ENCODE results near the gene SERPINA12.
A peak's percentile ranks its signal among the peaks of the same experiment; 100 is the strongest.
"Not testable (repeated sequence)": the region's sequence is repeated elsewhere in the genome, so short reads cannot be mapped to it uniquely, and the experiment has no call there.

The SERPINA12 gene

GRCh38 chr14:94485944-94486841, 23.1 kb downstream of the SERPINA12 start:
- DNase-seq: peak; percentile 61

DNA sequence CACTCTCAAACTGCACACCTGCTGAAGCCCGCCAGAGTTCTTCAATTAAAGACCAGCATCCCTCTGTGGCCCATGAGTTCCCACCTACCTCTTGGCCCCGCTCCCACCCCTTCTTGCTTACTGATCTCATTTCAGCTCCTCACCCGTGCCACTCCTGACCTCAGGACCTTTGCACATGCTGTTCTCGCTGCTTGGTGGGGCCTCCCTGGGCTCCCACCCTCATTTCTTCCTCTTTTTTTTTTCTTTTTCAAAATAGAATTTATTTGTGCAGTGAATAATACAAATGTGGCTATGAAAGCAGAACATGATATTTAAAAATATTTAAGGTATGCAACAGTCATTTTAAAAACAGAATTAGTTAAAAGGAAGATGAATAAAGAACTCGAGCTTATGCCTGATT, 24.8 kb downstream of the SERPINA12 start:
- no peak for DNase-seq

DNA sequence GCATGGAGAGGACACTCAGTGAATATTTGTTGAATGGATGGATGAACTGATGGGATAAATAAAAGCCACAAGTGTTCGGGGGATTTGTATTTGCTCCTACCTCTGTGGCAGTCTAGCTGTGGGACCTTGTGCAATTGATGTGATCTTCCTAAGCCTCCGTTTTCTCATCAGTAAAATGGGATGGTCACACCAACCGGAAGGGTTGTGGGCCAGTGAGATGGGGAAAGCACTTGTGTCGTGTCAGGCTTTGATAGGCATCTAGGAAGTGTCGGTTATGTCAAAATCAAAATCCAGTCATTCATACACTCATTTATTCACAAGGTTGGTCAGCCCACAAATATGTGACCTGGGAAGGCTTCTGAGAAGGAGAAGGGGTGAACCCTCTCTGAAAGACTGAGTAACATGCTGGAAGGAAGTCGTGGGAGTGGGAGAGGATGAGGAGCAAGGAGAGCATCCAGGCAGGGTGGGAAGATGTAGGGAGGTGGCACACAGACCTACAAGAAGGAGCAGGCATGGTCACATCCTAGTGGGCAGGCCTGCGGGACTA, 25.5 kb downstream of the SERPINA12 start:
- DNase-seq: peak; percentile 17

DNA sequence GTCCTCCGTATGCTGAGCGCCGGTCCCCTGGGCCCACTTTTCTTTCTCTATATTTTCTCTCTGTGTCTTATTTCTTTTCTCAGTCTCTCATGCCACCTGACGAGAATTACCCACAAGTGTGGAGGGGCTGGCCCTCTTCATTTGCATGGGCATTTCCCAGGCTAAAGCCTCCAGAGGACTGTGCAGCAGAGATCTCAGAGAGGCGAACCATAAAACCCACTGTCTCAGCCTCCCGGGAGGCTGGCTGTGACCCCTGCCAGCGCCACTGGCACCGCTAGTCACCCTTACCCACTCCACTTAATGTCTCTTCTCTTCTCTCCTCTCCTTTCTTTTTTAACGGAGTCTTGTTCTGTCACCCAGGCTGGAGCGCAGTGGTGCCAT, 26.2 kb downstream of the SERPINA12 start:
- no peak for DNase-seq

DNA sequence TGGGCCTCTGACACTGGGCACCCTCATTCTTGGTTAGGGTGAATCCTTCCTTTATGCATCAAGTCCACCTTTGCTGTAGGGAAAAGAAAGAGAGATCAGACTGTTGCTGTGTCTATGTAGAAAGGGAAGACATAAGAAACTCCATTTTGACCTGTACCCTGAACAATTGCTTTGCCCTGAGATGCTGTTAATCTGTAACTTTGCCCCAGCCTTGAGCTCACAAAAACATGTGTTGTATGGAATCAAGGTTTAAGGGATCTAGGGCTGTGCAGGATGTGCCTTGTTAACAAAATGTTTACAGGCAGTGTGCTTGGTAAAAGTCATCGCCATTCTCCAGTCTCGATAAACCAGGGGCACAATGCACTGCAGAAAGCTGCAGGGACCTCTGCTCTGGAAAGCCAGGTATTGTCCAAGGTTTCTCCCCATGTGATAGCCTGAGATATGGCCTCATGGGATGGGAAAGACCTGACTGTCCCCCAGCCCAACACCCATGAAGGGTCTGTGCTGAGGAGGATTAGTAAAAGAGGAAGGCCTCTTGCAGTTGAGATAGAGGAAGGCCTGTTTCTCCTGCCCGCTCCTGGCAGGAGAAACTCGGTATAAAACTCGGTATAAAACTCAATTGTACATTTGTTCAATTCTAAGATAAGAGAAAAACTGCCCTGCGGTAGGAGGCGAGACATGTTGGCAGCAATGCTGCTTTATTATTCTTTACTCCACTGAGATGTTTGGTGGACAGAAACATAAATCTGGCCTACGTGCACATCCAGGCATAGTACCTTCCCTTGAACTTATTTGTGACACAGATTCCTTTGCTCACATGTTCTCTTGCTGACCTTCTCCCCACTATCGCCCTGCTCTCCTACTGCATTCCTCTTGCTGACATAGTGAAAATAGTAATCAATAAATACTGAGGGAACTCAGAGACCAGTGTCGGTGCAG, 26.9 kb downstream of the SERPINA12 start:
- not testable (repeated sequence) for DNase-seq

DNA sequence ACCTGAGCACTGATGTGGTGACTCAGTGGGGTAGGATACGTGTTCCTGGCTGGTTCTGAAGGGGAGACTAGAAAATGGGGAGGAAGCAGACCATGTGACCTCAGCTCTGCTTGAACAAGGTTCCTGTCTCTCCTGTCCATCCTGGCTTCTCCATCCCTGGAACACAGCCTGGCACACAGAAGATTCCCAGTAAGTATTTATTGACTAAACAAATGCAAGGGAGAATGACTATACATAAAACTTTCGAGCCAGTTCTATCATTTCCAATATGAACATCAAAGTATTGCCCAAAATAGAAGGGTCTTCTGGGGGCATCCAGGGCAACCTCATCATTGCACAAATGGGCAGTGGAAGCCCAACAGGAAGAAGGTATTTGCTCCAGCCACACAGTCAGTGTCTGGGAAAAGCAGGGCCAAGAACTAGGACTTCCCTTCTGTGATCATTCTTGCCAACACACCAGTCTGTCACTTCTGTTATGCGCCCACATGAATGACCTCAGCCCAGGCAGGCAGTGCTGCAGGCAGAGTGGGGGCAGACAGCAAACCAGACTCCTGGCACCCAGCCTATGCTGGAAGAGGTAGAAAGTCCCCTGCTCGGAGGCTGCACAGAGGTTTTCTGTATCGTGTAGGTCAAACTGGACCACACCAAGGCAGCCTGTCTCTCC, 27.7 kb downstream of the SERPINA12 start:
- peak; percentile 43 for DNase-seq

DNA sequence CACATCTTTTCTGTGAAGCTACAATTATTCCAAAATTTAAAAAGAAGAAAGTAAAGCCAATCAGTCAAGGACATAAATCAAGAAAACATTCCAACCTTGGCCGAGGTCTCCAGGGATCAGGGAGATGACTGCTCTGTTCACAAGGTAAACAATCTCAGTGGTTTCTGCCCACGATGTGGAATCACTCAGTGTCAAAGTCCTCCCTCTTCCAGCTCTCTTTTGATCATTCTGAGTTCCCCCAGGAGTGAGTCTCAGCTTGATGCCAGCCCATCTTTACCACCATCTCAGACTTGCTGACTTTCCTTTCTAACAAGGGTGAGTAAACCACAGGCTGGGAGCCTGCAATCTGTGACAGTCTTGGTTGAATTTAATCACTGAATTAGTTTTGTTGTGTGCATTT, 28.5 kb downstream of the SERPINA12 start:
- DNase-seq: peak; percentile 10

- no peak for DNase-seq
Observed at GRCh38 chr14:94478420-94478819, 30.8 kb downstream of the SERPINA12 start.

DNA sequence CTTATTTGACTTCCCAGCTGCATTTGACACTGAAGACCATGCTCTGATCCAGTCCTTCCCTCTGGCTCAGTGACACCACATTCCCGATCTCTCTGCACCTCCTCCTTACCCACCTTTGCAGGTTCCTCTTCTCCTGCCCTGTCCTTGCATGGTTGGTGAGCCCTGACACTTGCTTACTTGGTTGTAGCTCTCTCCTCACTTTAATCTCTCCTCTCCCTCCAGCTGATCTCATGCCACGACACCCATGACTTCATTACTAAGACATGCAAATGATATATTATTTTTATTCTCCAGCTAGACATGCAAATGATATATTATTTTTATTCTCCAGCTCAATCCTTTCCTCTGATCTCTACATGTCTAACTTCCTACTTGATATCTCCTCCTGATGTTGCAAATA, 33.2 kb downstream of the SERPINA12 start, which contains the start of gene SERPINA9:
TSS of gene SERPINA9 (minus strand) at position 175 of the 400 bp plus-strand sequence. CDS start 6,357 bp downstream, outside the sequence.
- DNase-seq: no peak

DNA sequence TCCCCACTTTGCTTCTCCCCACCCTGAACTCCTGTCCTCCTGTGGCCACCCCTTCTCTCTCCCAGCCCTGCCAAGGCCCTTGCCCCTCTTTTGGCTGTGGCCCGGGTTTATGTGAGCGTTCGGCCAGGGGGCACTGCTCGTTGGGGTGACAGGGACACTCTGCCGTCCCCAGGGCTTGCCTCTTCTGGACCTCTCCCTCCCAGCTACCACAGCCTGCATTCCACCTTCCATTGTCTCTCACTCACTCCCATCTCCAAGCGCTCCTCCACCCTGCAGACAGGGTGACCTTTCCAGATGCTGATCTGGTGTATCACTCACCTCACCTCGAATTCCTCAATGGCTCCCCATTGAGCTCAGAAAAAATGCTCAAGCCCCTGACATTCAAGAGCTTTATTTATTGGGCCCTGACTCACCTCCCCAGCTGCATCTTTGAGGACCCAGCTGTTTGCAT, 34.7 kb downstream of the SERPINA12 start:
- DNase-seq: peak; percentile 46

DNA sequence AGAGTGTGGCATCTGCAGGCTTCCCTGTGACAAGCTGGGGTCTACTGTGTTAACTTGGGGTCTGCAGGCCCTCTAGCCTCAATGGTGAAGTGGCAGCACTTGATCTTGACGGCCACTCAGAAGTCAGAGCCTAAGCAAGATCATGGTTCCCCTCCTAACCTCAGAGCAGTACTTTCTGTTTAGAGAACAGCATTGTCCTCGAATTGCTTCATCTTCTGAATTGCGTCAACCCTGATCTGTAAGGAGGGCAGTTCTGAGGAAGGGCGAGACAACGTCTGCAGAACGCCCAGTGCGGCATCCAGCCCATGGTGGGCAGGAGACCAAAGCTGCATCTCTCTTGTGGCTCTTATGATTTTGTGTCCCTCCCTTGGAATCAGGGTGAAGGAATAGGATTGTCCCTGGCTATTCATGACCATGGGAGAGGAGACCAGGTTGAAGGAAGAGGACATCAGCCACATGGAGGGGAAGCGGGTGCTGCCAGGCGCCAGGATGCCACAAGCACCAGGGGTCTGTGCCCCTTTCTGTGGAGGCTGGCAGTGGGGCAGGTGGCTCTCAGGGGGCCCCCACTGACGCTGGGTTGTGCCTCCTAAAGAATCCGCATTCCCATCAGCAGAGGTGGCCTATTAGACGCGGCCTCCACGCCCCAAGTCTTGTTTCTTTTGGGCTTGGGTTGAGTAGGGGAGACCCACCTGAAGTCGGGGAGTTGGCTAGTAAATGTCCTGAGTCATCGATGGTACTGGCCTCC, 35.4 kb downstream of the SERPINA12 start:
- no peak for DNase-seq

DNA sequence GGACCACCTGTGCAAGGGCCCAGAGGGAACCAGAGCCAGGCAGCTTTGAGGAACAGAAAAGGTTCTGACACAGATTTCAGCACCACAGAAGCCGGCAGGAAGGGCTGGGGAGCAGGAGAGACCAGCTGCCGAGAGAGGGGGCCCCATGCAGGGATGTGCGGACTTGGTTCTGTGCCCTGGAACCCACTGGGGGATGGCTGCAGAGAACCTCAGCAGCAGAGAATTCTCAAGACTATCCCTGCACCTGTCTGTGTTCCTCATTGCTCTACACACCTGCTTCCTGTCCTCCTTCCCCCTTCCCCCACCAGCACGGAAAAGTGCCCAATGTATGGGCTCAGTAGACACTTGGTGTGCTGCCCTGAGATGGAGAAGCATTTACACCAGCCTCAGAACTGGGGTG, 36.4 kb downstream of the SERPINA12 start:
- no peak for DNase-seq

DNA sequence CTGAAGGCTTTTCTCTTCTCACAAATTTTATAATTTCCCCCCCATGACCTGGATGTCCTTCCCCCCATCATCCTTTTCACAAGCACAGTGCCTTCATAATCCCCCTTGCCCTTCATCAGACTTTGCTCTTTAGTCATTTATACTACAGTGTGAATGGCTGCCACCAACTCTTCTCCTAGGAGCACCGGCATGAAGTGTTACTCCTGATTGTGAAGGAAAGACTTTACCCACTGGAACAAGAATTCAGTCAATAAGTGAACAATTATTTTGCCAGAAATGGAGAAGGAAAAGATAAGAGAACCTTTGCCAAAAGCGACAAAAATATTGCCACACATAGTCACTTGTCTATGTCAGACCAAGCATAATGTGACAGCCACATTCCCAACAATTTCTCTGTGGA, 38.2 kb downstream of the SERPINA12 start:
- no peak for DNase-seq

DNA sequence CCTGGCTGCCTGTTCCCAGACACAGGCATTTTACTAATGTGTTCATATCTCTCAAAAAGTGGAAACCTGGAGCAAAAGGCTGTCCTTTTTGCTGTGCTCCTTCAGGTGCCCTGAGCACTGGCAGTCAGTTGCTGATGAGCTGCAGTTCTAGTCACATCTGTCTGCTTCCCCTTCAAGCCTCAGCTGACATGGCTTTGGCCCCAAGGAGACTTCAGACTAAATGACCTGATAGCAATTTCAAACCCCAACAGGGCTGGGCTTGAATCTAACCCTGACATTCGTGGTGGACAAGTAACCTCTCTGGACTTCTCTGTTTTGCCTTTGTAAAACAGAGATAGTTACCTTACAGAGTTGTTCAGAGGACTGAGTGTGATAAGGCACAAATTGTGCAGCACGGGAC, 39.0 kb downstream of the SERPINA12 start:
- DNase-seq: no peak

- no peak for DNase-seq
Observed at GRCh38 chr14:94469261-94469660, 40.0 kb downstream of the SERPINA12 start.

- DNase-seq: no peak
Observed at GRCh38 chr14:94467728-94468520, 41.3 kb downstream of the SERPINA12 start.

- no peak for DNase-seq
Observed at GRCh38 chr14:94466706-94467370, 42.4 kb downstream of the SERPINA12 start.

DNA sequence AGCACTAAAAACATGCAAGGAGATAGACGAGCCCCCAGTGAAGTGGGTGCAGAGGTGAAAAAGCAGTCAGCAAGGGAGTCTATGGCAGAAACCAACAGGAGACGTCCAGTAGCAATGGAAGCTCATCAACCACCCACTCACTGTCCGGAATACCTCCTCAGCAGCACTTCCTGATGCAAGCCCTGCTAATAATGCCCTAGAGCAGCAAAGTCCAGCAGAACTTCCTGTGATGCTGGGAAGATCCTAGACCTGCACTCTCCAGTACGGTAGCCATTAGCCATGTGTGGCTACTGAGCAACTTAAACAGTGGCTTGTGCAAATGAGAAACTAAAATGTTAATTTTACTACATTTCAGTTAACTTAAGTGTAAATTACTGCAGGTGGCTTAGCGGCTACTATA, 44.2 kb downstream of the SERPINA12 start:
- no peak for DNase-seq

GRCh38 chr14:94464290-94464689, 45.0 kb downstream of the SERPINA12 start:
- DNase-seq: no peak

Data from fibroblast of skin of right quadriceps (primary cell).